ENCODE measurements around the gene VDAC1.
"Not testable (repeated sequence)": the region's sequence is repeated elsewhere in the genome, so short reads cannot be mapped to it uniquely, and the experiment has no call there.

Gene VDAC1

GRCh38 chr5:133998042-133998441 lies 6.7 kb downstream of the VDAC1 start:
- in situ Hi-C loops (cut with HindIII; ENCODE audit: low sequenced_read_pairs) = no loop called here

GRCh38 chr5:133996683-133997252 lies 8.0 kb downstream of the VDAC1 start:
- in situ Hi-C loops (cut with HindIII; ENCODE audit: low sequenced_read_pairs) = no loop called here

- in situ Hi-C loops (cut with HindIII; ENCODE audit: low sequenced_read_pairs) = no loop called here
Measured at GRCh38 chr5:133995883-133996563, 8.8 kb downstream of the VDAC1 start.

DNA sequence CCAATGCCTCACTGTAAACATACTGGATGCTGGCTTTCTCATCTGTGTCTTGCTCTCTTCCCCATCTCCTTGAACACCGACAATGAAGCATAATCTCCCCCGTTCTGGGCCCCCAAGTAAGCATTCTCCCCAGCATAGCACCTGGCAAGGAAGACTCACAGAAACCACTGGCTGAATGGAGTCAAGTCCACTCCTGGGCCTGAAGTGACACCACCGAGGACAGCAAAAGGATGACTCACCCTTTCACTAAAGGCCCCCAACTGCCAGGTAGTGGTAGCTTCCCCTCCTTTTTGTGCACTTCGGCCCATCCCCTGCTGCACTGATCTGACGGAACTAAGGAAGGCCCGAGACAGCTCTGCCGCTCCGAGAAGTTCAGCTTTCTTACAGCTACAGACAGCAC lies 9.4 kb downstream of the VDAC1 start:
- in situ Hi-C loops (cut with HindIII; ENCODE audit: low sequenced_read_pairs) = no loop called here

DNA sequence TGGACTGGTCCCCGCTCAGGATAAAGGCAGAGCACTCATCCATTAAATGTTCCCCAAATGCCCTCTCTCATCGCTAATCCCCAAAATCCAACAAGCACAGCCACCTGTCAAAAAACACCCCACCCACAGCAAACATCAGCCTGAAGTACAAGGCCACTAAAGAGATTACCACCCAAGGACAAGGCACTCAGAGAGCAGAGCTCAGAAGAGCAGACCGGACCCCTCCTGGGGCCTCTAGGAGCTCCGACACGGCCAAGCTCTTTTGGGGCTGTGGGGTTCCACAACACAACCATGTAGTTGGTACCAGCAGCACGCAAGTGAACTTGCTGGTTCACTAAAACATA lies 9.8 kb downstream of the VDAC1 start:
- in situ Hi-C loops (cut with HindIII; ENCODE audit: low sequenced_read_pairs) = no loop called here

- in situ Hi-C loops (cut with HindIII; ENCODE audit: low sequenced_read_pairs) = no loop called here
Measured at GRCh38 chr5:133994297-133994989, 10.3 kb downstream of the VDAC1 start.

GRCh38 chr5:133993185-133993936 lies 11.4 kb downstream of the VDAC1 start:
- in situ Hi-C loops (cut with HindIII; ENCODE audit: low sequenced_read_pairs) = no loop called here

DNA sequence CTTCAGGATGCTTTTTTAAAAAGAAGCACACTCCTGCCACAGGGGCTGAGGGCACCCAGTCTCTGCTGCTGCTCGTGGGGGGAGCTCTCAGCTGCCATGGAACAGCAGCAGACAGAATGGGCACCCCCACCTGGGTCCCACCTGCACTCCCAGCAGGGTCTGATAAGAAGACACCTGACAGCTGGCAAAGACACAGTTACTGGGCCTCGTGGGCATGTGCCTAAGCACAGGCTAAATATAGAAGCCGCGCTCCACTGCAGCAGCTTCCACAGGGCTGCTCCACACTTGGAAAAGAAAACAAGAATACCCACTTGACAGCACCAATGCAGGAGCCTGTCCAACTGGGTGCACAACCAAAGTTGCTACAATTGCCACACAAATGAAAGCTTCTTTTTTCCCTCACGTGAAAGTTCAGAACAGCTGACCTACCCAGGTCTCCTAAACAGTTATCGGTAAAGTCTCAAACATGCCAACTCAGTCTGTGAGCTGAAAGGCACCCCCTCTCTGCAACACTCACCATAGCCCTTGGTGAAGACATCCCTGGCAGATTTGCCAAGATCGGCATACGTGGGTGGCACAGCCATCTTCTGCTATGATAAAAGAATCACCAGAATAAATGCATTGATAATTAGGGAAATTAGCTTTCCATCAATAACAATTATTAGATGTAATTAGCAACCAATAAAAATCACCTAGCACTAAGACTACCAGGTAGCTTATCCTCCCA lies 12.2 kb downstream of the VDAC1 start:
- in situ Hi-C loops (cut with HindIII; ENCODE audit: low sequenced_read_pairs) = no loop called here

- in situ Hi-C loops (cut with HindIII; ENCODE audit: low sequenced_read_pairs) = no loop called here
Measured at GRCh38 chr5:133991171-133991910, 13.4 kb downstream of the VDAC1 start.

DNA sequence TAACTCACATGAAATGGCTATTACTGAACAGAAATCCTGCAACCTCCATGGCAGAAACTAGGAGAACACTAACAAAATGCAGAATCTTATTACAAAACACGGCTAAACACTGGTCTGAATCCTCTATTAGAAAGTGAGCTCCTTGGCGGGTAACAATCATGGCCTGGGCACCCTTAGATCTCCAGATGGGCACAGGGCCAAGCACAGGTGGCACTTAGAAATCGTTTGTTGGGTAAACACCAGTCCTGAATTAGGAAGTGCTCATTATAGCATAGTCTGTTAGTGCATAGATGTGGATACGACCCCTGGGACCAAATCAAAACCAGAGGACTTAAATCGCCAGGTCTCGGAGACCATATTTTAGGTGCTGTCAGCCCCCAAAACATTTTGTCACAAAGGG lies 14.4 kb downstream of the VDAC1 start:
- in situ Hi-C loops (cut with HindIII; ENCODE audit: low sequenced_read_pairs) = no loop called here

DNA sequence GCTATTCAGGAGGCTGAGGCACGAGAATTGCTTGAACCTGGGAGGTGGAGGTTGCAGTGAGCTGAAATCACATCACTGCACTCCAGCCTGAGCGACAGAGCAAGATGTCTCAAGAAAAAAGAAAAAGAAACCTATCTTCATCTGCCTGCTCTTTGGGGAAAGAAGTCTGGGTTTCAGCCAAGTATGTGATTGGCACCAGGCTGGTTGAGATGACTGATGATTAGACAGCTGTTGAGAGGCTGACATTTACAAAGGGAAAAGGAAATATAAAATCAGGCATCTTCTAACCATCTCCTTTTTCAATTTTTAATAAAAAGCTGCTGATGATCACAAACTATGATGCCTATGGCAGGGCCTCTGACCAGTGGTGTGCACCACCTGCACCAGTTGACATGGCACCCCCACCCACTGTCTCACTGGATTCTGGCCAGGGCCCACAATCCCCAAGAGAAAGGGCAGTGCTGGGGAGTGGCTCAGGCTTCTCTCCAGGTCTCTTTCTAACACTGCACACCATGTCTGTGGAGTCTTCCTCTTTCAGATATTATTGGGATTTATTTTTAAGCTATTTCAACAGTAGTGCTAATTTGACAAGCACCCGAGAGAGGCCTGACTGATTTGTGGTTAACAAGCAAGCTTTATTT lies 19.1 kb downstream of the VDAC1 start:
- in situ Hi-C loops (cut with HindIII; ENCODE audit: low sequenced_read_pairs) = loop anchor here (10.0 kb wide), 1 partner anchor 169 kb away; no protein-coding TSS in a partner anchor

- in situ Hi-C loops (cut with HindIII; ENCODE audit: low sequenced_read_pairs) = loop anchor here (10.0 kb wide), 1 partner anchor 171 kb away; no protein-coding TSS in a partner anchor
Measured at GRCh38 chr5:133983674-133984073, 21.1 kb downstream of the VDAC1 start.

- in situ Hi-C loops (cut with HindIII; ENCODE audit: low sequenced_read_pairs) = loop anchor here (10.0 kb wide), 1 partner anchor 173 kb away; no protein-coding TSS in a partner anchor
Measured at GRCh38 chr5:133981714-133982113, 23.1 kb downstream of the VDAC1 start.

DNA sequence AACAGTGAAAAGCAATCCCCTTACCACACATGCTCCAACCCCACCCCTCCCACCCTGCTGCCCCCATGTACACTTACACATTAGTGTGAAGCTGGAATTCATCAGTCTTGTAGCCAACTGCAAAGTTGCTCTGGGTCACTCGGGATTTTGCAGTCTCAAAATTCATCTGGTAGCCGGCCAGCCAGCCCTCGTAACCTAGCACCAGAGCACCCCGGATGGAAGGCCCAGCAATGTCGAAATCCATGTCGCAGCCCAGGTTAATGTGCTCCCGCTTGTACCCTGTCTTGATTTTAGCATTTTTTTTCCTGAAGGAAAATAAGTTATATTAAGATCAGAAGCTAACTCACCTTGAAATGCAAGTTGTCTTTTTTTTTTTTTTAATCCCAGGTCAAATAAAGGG lies 24.1 kb downstream of the VDAC1 start:
- in situ Hi-C loops (cut with HindIII; ENCODE audit: low sequenced_read_pairs) = loop anchor here (10.0 kb wide), 1 partner anchor 174 kb away; no protein-coding TSS in a partner anchor

DNA sequence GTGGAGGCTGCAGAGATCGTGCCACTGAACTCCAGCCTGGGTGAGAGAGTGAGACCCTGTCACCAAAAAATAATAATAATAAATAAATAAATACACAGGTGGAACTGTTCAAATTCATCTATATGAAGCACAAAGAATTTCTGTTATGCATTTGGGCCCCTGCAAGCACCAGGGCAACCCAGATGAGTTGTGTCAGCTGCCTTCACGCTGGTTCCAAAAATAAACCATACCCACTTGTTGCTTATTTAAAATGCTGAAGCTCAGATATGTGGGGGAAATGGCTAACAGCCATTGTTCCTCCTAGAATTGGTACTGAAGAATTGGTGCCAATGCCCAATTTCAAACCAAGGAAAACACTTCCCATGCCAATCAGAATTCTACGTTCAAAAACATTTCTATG lies 25.8 kb downstream of the VDAC1 start:
- in situ Hi-C loops (cut with HindIII; ENCODE audit: low sequenced_read_pairs) = no loop called here

DNA sequence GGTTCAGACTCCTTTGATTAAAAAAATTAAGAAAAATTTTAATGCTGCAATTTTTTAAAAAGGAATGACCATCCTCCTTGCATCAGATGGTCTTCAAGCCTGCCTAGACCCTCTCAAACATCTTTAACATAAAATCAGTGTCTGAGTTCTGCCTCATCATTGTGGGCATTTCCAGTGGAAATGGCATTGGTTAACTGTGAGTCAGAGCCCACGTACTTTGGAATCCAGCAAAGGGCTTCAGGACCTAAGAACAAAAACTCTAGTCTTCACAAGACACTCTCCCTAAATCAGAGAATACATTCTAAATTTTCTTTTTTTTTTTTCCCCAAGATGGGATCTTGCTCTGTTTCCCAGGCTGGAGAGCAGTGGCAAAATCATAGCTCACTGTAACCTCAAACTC lies 26.9 kb downstream of the VDAC1 start:
- in situ Hi-C loops (cut with HindIII; ENCODE audit: low sequenced_read_pairs) = no loop called here

- in situ Hi-C loops (cut with HindIII; ENCODE audit: low sequenced_read_pairs) = no loop called here
Measured at GRCh38 chr5:133977161-133977787, 27.5 kb downstream of the VDAC1 start.

DNA sequence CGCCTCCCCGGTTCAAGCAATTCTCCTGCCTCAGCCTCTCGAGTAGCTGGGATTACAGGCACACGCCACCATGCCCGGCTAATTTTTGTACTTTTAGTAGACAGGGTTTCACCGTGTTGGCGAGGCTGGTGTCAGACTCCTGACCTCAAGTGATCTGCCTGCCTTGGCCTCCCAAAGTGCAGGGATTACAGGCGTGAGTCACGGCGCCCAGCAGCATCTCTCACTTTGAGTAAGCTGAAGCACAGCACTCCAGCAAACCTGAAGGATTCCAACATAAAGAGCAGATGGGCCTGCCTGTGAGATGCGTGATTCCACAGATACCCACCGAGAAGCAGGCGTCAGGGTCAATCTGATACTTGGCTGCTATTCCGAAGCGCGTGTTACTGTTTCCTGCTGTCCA lies 29.2 kb downstream of the VDAC1 start:
- in situ Hi-C loops (cut with HindIII; ENCODE audit: low sequenced_read_pairs) = not testable (repeated sequence)

DNA sequence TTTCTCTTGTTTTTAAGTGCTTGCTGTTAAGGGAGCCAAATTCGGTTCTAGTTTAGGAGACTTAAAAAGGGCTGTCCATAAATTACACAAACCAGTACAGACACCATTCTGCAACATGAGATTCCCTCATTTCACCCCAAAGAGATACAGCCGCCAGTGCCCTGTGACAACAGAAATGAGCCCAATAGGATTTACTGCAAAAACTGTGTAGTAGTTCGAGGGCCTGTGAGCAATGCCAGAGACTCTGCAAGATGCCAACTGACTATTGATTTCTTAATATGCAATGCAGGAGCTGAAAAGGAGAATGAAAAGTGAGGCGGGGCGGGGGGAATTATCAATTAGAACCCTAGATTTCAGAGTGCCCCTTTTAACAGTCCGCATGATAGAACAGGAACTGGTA lies 30.6 kb downstream of the VDAC1 start:
- in situ Hi-C loops (cut with HindIII; ENCODE audit: low sequenced_read_pairs) = no loop called here
